Measurements from ENCODE around the gene SMYD4.
"Not testable (repeated sequence)": the region's sequence is repeated elsewhere in the genome, so short reads cannot be mapped to it uniquely, and the experiment has no call there.

SMYD4 gene

DNA sequence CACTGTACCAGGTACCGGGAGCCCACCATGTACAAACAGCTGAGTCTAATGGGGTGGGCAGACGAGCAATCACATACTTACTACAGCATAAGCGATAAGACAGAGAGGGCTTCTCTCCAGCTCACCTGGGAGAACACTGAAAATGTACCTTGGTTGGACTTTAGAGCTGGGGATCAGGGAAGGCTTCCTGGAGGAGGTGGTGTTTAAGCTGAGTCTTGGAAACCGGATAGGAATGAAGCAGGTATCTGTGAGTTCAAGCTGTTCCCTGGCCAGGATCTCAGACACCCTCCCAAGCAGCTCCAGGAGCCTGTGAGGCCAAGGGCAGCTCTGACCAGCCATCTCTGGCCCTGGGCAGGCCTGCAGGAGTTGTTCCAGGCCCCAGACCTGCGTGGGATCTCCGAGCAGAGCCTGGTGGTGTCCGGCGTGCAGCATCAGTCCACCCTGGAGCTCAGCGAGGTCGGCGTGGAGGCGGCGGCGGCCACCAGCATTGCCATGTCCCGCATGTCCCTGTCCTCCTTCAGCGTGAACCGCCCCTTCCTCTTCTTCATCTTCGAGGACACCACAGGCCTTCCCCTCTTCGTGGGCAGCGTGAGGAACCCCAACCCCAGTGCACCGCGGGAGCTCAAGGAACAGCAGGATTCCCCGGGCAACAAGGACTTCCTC is 75.8 kb downstream of the SMYD4 start:
- peak; percentile 62 for DNase-seq

DNA sequence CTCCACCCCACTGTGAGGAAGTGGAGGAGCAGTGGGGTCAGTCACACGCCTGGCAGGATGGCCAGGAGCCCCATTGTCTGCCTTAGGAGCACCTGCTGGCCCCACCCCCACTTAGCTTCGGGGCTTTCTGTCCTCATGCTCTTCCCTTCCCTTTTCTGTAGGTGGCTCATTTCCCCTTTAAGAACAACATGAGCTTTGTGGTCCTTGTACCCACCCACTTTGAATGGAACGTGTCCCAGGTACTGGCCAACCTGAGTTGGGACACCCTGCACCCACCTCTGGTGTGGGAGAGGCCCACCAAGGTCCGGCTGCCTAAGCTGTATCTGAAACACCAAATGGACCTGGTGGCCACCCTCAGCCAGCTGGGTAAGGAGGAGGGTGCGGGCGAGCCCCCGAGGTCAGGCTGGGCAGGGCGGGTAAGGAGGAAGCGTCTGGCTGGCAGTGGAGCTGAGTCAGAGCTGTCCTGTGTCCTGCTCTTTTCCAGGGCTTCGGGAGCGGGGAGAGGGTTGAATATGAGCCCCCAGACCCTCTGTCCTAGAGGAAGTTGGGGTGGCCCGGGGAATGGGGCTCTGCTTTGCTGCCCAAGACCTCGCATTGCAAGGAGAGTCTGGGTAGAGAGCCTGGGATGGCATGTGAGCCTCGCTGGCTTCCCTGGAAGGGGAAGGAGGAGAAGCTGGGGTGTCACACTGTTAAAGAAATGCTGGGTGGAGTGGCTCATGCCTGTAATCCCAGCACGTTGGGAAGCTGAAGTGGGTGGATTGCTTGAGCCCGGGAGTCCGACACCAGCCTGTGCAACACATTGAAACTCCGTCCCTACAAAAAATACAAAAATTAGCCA is 77.1 kb downstream of the SMYD4 start:
- DNase-seq = peak; percentile 76

DNA sequence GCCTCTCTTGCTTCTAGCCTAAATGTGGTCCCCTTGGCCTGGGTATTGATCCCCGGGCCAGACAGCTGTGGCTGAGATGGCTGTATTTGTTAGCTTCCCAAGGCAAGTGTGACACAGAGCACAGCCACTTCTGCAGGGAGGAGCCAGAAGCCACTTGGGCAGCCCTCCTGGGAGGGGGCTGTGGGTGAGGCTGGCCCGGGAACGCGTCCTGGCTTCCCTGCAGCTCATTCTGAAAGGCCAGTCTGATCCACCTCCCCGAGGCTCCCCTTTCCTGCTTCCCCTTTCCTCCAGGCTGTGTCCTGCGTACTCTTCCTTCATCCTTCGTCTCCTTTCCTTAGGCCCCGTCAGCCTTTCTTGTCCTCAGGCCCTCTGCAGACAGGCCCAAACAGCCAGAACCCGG is 79.1 kb downstream of the SMYD4 start:
- no peak for DNase-seq

DNA sequence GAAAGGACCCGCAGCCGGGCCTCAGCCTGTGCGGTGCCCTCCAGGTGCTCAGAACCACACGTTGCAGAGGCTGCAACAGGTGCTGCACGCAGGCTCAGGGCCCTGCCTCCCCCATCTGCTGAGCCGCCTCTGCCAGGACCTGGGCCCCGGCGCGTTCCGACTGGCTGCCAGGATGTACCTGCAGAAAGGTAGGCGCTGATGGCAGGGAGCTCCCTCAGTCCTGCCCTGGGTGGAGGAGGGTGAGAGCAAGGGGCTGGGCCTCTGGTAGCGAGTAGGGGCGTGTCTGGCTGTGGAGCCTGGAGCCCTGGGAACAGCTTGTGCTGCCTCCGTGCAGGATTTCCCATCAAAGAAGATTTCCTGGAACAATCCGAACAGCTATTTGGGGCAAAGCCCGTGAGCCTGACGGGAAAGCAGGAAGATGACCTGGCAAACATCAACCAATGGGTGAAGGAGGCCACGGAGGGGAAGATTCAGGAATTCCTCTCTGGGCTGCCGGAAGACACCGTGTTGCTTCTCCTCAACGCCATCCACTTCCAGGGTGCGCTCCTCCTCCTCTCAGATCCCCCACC is 82.6 kb downstream of the SMYD4 start:
- peak; percentile 71 for DNase-seq

DNA sequence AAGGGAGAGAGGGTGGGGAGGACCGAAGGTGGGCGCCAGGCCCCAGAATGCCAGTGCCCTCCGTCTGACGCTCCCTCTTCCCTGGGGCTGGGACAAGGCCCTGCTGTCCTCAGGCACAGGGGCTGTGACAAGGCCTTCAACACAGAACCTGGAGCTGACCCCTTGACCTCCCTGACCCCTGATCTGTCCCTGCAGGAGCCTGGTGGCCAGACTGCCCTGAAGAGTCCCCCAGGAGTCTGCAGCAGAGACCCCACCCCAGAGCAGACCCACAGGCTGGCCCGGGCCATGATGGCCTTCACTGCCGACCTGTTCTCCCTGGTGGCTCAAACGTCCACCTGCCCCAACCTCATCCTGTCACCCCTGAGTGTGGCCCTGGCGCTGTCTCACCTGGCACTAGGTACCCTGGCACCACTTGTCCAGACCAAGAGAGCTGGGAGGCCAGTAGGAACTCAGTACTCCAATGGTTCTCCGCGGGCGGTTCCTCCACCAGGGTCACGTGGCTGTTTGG is 84.1 kb downstream of the SMYD4 start:
- DNase-seq = no peak

DNA sequence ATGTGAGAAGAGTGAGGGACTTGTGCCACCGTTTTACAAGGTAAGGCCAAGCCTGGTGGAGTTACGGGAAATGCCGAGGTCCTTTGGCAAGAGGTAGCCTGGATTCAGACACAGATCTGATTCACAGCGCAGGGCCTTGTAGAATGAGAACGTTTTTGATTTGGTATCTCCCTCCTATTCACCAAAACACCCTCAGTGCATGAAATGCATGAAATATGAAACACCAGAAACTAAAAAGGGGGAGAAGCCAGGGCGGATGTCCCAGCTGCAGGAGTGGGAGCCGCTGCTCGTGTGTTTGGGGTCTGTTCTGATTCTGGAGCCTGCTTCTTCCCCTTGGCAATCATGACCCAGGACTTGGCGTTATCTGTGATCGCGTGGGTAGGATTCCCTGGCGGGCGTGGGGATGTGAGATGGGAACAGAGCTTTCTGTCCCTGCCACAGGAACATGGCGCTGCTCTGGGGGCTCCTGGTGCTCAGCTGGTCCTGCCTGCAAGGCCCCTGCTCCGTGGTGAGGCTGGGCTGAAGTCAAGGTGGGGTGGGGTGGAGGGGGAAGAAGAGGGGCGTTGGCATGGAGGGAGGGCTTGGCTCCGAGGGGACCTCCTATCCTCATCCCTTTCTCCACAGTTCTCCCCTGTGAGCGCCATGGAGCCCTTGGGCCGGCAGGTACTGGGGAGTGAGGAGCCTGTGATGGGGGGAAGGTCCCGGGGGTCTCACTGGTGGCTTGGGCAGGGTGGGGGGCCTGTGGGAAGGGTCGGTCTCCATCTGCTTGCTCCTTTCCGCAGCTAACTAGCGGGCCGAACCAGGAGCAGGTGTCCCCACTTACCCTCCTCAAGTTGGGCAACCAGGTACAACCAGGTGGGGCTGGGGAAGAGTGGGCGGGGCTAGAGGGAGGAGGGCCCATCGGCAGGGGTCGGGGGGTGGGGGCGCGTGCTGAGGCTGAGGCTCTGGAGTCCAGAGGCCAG is 84.9 kb downstream of the SMYD4 start:
- no peak for DNase-seq

DNA sequence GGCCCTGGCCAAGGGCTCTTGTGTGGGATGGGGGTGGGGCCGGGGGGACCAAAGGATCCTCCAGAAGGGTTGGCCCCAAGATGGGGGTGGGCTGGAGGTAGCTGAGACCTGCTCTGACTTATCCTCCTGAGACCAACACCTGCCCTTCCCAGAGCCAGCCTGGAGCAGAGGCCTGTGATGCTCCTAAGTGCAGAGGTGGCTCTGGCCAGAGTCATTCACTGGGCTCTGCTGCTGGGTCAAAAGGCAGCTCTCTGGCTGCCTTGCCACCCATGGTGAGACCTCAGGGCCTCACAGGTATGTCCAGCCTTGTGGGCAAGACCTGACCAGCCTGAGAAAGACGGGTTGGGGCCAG is 86.6 kb downstream of the SMYD4 start:
- no peak for DNase-seq

DNA sequence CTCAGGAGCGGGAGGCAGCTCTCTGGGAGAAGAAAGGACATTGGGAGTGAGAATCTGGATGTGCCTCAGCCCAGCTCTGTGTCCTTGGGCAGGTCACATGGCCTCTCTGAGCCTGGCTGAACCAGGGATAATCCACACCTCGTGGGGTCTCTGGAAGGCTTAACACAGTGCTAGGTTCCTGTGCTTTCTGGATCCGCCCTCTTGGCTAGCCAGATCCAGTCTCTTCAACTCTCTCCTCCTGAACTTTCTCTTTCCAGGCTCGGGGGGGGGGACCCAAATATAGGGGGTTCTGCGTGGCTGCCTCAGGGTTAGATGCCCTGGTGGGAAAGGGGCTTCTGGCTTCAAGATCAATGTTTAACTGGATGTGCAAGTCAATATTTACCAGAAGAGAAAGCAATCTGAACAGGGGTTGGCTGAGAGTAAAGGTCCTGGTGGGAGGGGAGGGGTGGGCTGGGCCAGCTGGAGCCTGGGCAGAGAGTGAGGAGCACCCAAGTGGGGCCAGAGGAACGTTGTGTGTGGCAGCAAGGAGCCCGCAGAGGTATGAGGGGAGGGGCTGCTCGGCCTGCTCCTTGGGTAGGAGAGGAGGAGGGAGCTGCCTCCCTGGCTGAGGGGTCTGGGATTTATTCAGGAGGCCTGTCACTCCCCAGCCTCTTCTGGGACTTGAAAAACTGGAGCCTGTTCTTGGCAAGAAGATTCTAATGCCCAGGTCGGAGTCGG is 87.2 kb downstream of the SMYD4 start, which contains the start of gene SERPINF2:
SERPINF2 (plus strand) TSS at position 501 of the 717 bp plus-strand sequence. CDS start 2,125 bp downstream, outside the sequence.
- peak; percentile 68 for DNase-seq

DNA sequence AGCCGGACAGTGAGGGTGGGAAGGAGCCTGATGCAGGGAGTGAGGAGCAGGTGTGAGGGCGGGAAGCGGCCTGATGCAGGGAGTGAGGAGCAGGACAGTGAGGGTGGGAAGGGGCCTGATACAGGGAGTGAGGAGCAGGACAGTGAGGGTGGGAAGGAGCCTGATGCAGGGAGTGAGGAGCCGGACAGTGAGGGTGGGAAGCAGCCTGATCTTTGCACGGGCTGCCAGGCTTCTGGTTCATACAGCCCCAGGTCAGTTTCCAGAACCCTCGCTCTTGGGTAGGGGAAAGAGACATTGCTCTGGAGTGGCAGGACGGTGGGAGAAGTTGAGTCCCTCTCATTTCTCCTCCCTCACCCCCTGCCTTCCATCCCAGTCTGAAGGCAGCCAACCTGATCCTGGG is 87.8 kb downstream of the SMYD4 start:
- not testable (repeated sequence) for DNase-seq

DNA sequence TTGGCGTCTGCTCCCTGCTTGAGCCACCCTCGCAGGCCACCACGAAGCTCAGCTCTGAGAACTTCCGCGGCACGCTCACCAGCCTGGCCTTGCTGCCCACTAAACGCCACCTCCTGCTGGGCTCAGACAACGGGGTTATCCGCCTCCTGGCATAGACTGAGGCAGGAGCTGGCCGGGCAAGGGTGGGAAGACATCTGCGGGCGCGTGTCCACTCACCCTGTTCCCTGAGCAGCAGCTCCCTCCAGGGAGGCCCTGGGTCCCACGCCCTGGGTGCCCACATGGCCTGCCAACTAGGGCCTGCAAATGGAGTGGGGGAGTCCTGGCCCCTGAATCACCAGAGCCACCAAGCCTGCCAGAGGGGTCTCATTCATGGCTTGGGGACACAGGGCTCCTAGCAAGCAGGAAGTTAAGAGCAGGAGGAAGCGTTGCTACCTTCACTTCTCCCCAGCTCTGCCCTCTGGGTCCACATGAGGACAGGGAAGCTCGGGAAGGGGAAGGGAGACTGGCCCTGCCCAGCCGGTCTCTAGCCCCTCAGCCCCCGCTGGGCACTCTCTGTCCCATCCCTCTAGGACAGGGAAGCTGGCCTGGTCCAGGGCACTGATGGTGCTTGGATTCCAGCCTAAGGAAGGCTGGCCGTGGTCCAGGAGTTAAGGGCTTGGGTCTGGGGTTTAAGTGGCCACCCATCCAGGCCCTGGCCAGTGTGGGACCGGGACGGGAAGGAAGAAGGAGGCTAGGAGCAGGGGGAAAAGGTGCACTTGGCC is 92.0 kb downstream of the SMYD4 start:
- no peak for DNase-seq

DNA sequence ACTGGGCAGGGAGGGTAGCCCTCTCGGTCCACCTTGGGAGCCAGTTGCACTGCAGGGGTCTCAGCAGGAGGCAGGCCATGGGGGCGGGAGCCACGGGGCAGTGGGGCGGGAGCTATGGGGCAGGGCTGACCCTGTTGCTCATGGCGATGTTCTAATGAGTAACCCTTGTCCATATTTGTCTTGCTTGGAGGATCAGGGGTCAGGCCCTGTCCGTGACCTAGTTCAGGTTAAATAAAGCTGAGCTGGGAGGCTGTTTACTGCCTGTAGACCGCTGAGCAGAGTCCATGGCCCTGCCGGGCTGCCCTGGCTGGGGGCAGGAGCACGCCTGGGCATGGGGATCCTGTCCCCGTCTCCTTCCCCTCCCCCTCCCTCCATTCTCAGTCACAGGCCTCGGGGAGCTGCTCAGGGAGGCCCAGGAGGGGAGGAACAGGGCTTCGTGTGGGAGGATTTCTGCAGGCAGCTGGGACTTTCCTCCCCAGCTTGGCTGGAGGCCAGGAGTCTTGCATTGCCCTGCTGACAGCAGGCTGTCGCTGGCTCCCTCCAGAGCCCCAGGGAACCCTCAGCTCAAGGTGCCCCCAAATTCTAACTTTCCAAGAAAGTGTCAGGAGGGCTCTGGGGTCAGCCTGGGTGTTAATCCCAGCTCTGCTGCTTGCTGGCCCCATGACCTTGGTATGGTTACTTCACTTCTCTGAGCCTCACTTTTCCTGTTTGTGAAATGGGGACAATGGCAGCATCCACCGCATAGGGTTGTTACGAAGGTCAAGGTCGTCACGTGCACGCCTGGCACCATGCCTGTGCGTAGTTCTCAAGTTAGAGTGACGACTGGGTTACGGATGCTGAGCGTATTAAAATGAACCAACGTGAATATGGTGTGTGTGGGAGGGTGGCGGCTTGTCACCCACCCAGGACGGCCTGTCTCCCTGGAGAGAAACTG is 93.1 kb downstream of the SMYD4 start:
- DNase-seq = no peak

DNA sequence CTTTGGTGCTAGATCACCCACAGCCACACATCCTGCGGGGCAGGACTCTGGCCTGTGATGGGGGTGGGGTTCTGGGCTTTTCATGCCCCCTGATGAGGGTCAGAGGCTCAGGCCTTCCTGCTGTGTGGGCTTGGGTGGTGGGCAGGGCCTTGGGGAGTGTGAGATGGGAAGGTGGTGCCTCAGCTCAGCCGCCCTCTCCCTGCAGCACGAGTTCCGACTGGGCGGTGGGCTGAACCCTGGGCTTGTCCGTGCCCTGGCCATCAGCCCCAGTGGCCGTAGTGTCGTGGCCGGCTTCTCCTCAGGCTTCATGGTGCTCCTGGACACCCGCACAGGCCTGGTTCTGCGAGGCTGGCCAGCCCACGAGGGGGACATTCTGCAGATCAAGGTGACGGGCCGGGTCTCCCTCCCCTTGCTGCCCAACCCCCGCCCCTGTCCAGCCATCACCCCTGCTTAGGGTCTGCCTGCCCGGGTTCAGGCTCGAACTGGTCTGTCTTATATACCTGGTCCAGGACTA is 93.8 kb downstream of the SMYD4 start:
- no peak for DNase-seq

DNA sequence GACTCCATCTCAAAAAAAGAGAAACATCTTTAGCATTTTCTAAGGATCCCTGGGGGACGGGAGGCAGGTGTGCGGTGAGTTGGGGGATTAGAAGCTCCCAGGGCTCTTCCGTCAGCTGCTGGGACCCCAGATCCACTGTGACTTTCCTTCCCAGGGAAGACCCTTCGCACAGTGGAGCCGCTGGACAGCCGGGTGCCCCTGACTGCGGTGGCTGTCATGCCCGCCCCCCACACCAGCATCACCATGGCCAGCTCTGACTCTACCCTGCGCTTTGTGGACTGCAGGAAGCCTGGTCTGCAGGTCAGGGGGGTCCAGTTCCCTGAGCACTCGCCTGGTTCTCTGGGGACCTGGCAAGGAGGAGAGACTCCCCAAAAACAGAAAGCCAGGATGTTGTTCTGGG is 94.3 kb downstream of the SMYD4 start:
- DNase-seq = no peak

DNA sequence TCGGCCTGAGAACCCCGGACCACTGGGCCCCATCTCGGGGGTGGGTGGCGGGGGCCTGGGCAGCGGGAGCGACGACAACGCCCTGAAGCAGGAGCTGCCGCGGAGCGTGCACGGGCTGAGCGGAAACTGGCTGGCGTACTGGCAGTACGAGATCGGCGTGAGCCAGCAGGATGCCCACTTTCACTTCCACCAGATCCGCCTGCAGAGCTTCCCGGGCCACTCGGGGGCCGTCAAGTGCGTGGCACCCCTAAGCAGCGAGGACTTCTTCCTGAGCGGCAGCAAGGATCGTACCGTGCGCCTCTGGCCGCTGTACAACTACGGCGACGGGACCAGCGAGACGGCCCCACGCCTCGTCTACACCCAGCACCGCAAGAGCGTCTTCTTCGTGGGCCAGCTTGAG is 95.9 kb downstream of the SMYD4 start:
- no peak for DNase-seq

DNA sequence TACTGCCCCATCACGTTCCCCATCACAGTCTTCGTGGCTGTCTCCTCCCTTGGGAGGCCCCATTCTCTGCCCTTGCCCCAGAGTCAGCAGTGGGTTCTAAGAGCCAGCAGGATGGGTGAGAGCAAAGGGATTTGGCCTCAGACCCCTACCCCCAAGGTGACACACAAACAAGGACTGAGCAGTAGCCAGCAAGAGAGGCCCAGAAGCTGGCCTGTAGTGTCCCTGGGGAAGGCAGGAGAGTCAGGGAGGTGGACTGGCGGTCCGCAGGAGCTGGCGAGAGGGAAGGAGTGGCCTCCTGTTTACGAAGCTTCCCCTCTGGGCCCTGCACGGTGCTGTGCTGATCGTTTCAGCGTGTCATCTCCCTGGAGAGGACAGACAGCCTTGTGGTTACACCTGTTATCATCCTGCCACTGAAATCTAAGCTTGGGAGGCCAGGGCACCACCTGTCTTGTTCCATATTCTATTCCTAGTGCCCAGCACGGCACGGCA is 96.8 kb downstream of the SMYD4 start:
- no peak for DNase-seq

DNA sequence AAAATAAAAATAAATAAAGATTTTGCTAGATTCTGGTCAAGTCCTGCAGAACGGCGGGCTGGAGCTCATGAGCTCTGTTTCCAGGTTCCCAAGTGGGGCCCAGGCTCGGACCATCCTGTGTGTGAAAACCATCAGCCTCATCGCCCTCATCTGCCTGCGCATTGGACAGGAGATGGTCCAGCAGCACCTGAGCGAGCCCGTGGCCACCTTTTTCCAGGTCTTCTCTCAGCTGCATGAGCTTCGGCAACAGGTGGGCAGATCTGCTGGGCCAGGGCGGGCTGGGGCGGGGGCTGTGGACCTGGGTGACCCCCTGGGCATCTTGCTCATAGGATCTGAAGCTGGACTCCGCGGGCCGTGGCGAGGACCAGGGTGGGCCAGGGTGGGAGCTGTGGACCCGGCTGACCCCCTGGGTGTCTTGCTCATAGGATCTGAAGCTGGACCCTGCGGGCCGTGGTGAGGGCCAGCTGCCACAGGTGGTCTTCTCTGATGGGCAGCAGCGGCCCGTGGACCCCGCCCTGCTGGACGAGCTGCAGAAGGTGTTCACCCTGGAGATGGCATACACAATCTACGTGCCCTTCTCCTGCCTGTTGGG is 97.4 kb downstream of the SMYD4 start:
- no peak for DNase-seq

DNA sequence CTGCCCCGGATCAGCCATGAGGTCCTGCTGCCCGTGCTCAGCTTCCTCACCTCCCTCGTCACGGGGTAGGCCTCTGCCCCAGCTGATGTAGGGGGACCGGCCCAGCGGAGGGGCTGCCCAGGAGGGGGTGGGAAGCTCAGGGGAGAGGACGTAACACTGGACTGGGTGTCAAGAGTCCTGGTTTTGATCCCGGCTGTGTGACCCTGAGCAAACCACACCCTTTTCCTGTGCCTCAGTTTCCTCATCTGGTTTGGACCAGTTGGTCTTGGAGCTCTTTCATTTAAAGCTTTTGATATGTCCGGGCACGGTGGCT is 98.6 kb downstream of the SMYD4 start:
- no peak for DNase-seq

DNA sequence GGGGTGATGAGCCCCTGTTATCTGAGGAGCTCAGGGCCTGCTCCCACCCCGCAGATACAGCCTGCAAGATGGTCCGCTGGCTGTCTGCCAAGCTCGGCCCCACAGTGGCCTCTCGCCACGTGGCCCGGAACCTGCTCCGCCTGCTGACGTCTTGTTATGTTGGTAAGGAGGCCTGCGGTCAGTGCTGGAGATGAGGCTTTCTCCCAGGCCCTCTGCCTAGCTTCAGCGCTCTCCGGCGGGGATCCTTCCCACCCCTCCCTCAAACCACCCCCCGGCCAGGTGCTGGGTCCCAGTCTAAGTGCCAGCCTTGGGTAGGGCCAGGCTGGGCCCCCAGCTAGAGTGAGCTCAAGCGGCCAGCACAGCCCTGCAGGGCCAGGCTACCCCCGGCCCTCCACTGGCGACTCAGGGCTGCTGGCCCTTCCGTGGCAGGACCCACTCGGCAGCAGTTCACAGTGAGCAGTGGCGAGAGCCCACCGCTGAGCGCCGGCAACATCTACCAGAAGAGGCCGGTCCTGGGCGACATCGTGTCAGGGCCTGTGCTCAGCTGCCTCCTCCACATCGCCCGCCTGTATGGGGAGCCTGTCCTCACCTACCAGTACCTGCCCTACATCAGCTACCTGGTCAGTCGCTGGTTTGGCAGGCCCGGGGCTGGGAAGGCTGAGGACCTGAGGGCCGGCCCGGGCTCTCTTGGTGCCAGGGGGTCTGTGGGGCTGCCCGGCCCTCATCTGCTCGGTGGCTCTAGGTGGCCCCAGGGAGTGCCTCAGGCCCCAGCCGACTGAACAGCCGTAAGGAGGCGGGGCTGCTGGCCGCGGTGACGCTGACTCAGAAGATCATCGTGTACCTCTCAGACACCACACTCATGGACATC is 99.1 kb downstream of the SMYD4 start:
- DNase-seq = no peak

DNA sequence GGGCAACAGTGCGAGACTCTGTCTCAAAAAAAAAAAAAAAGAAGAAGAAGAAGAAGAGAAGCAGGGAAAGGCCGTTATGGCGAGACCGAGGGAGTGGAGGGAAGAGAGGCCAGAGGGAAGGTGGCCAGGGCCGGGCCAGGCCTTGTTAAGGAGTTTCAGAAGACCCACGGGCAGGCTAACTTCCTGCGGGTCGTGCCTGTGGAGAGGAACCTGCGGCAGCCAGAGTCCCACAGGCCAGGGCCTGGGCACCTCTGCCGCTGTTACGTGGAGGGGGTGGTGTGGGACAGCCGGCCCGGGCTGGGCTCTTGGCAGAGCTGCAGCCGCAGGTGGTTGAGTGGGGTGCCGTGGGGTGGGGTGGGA is 99.8 kb downstream of the SMYD4 start:
- no peak for DNase-seq

All from islet precursor cell (in vitro differentiated cells).